Spleen (tissue), 7 donors: ENCODE results near the gene AXIN1.

Source experiments
- CTCF ChIP-seq, 11 experiments: fragments of 200-600 bp in 7 of 11; fragments of 450-650 bp in 4 of 11; sonication (generic) in 4 of 11; IDR thresholded peaks in 8 of 11; conservative IDR thresholded peaks in 3 of 11; 1 replicate in 7 of 11; 2 replicates in 4 of 11; pipeline versions ENCODE4 v1.4.0 to v1.8.0; 2016 to 2021; ENCODE audit warnings: antibody characterized with exemption in 11 of 11, inconsistent platforms in 4 of 11, mild to moderate bottlenecking in 1 of 11
- POLR2AphosphoS5 ChIP-seq, 3 donors: sonication (generic); formaldehyde crosslinking; IDR thresholded peaks; one replicate each; pipeline ENCODE4 v1.5.1; 2017; ENCODE audit warnings: antibody characterized with exemption in 3 of 3
- donor health status: DM: no; HTN: no; CAD: no; lungs with moderate emphysema.
- donor health status: DM: no; HTN: no; CAD: no.
- donor health status: DM: no; HTN: no; CAD: no.

- TF ChIP-seq CTCF (IDR thresholded peaks at IDR 0.05 in 8 of 11, conservative IDR thresholded peaks at IDR 0.05 in 3 of 11) (no peak), POLR2AphosphoS5 (IDR thresholded peaks at IDR 0.05) (no peak)
These were observed 8.3 kb upstream of the AXIN1 start for GRCh38 chr16:360698-361336.
